ENCODE data around the gene UCHL1.

DNA sequence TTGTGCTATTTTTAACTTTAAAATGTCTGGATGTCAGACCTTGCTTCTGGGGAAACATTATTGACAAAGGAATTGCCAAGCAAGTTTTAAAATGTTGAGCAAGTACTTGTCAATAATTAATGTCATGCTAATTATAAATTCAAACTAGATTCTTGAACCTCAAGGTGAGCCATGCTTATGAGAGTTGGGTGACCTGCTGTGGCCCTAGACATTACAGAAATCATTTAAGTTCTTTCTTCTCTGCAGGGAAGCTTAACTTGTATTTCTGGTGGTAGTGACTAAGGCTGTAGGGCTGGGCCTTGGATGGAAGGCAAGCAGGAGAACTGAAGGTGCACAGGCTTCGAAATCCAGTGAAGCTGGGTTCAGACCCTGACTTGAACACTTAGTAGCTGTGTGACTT lies 14.8 kb upstream of the UCHL1 start:
- TF ChIP-seq, protein P1, sequence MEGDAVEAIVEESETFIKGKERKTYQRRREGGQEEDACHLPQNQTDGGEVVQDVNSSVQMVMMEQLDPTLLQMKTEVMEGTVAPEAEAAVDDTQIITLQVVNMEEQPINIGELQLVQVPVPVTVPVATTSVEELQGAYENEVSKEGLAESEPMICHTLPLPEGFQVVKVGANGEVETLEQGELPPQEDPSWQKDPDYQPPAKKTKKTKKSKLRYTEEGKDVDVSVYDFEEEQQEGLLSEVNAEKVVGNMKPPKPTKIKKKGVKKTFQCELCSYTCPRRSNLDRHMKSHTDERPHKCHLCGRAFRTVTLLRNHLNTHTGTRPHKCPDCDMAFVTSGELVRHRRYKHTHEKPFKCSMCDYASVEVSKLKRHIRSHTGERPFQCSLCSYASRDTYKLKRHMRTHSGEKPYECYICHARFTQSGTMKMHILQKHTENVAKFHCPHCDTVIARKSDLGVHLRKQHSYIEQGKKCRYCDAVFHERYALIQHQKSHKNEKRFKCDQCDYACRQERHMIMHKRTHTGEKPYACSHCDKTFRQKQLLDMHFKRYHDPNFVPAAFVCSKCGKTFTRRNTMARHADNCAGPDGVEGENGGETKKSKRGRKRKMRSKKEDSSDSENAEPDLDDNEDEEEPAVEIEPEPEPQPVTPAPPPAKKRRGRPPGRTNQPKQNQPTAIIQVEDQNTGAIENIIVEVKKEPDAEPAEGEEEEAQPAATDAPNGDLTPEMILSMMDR (IDR thresholded peaks at IDR 0.05; ENCODE audit: low read length), result no peak
- TF ChIP-seq EZH2 (optimal IDR thresholded peaks at IDR 0.05; ENCODE audit: low read depth, low read length), result no peak
